T-helper 1 cell treated with Interleukin-12 subunit alpha and Interleukin-12 subunit beta and Interleukin-4 antibody, amounts not matched to agents 30 μg/mL and 1 μg/mL, for 36 hours (primary cell): Measurements from ENCODE around the gene THSD7B.

Experiments used
- H3K27ac Mint-ChIP-seq: one replicate; pipeline ENCODE4 v1.8.0; 2021; ENCODE audit warnings: mild to moderate bottlenecking, mixed read lengths
- H3K27me3 Mint-ChIP-seq: one replicate; pipeline ENCODE4 v1.8.0; 2021; ENCODE audit warnings: low read depth, mixed read lengths
- H3K36me3 Mint-ChIP-seq: one replicate; pipeline ENCODE4 v1.8.0; 2021; ENCODE audit warnings: low read depth, mixed read lengths
- H3K4me1 Mint-ChIP-seq: one replicate; pipeline ENCODE4 v1.8.0; 2021; ENCODE audit warnings: low read depth, mixed read lengths
- H3K4me3 Mint-ChIP-seq: one replicate; pipeline ENCODE4 v1.8.0; 2021; ENCODE audit warnings: mild to moderate bottlenecking, moderate library complexity, mixed read lengths
- H3K9me3 Mint-ChIP-seq: one replicate; pipeline ENCODE4 v1.8.0; 2021; ENCODE audit warnings: mixed read lengths

The THSD7B gene

DNA sequence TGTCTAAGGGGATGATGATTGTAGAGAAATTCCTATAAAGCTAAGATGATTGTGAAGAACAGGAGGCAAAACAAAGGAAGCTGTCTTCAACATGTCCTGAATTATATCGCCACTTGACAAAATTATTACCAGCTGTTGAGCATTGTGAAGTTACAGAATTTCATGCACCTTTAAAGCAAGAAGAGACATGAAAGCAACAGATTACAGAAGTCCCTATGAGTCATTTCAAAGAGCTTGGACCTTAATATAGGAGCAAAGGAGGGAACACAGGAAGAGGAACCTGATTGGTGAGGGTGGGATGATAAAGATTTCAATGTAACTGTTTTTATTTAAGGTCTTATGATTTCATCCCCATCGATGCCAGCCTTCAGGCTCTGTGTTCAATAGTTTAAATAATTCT is 672.0 kb downstream of the THSD7B start:
- no peak overlapping the region for H3K4me3 Mint-ChIP-seq
- H3K27ac Mint-ChIP-seq = no peak overlapping the region

DNA sequence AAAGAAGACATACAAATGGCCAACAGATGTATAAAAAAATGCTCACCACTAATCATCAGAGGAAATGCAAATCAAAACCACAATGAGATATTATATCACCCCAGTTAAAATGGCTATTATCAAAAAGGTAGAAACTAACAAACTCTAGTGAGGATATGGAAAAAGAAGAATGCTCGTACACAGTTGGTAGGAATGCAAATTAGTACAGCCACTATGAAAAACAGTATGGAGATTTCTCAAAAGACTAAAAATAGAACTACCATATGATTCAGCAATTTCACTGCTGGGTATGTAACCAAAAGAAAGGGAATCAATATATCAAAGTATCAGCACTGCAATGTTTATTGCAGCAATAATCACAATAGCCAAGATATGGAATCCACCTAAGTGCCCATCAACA is 679.6 kb downstream of the THSD7B start:
- H3K4me1 Mint-ChIP-seq = no peaks in the 10 kb centered on the region
- H3K27ac Mint-ChIP-seq = no peak overlapping the region
- no peaks in the 10 kb centered on the region for H3K9me3 Mint-ChIP-seq
- H3K36me3 Mint-ChIP-seq = no peaks in the 10 kb centered on the region
- no peaks in the 10 kb centered on the region for H3K27me3 Mint-ChIP-seq
- no peak overlapping the region for H3K4me3 Mint-ChIP-seq

More for the DNA sequence above, 672.0 kb downstream of the THSD7B start:
- Mint-ChIP-seq H3K9me3 (no peaks in the 10 kb centered on the region), H3K4me1 (no peaks in the 10 kb centered on the region), H3K27me3 (no peaks in the 10 kb centered on the region), H3K36me3 (no peaks in the 10 kb centered on the region)

DNA sequence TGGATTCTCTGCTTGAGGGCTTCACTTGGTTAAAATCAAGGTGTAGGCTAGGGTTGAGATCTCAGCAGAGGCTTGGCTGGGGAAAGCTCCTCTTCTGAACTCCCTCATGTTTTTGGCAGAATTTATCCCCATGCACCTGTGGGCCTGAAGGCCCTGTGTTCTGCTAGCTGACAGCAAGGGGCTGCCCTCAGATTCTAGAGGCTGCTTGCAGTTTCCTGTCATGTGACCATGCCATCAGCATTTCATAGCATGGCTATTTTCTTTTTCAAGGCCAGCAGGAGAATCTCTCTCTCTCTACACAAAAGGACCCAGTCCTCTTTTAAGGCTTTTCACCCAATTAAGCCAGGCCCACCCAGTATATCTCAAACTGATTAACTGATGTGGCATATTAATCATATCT is 684.1 kb downstream of the THSD7B start:
- no peak overlapping the region for H3K4me3 Mint-ChIP-seq
- no peak overlapping the region for H3K27ac Mint-ChIP-seq
- H3K9me3 Mint-ChIP-seq = no peaks in the 10 kb centered on the region
- H3K27me3 Mint-ChIP-seq = no peaks in the 10 kb centered on the region
- no peaks in the 10 kb centered on the region for H3K36me3 Mint-ChIP-seq
- no peaks in the 10 kb centered on the region for H3K4me1 Mint-ChIP-seq

DNA sequence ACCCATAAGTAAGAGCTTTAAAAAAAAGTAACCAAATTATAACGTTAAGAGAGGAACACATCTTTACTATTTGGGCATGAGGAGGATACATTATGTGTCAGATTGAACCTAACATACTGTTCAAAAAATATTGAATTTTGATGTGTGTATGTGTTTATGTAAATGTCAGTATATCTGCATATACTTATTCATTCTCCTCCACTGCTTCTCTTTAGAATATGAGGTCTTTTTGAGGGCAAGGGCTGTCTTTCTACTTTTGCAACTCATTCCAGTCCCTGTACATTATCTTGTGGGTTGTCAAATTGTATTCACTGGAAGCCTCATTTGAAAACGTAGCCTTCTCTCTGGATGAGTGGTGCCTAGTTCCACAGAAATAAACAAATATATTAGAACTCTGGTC is 689.5 kb downstream of the THSD7B start:
- H3K4me3 Mint-ChIP-seq = no peak overlapping the region

DNA sequence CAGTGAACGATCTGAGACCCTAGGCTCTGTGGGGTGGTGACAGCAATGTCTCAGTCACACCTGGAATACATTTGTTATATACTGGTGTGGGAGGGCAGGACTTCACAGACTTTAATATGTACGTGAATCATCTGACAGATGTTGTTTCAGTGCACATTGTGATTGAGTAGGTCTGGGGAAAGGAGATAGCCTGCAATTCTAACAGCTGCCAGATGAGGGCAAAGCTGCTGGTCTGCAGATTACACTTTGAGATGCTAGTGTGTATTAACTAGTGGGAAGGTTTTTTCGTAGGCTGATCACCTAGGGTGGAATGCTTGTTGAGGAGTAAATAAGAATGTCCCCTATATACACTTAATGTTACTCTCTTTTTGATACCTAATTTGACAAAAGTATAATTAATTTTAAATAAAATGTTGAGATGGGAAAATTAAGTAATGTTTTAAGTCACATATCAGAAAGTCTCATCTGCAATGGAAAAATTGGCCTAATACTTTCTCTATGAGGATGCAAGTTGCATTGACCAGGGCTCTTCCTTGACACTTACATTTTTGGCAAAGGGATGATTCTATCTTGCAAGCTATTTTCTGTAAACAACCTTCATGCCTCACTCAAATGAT is 702.0 kb downstream of the THSD7B start:
- Mint-ChIP-seq H3K27me3 (no peaks in the 10 kb centered on the region), H3K4me3 (no peak overlapping the region), H3K9me3 (no peaks in the 10 kb centered on the region), H3K4me1 (no peaks in the 10 kb centered on the region), H3K27ac (no peak overlapping the region), H3K36me3 (no peaks in the 10 kb centered on the region)

More for the DNA sequence above, 689.5 kb downstream of the THSD7B start:
- Mint-ChIP-seq H3K27me3 (no peaks in the 10 kb centered on the region), H3K4me1 (no peaks in the 10 kb centered on the region), H3K9me3 (no peaks in the 10 kb centered on the region), H3K27ac (no peak overlapping the region), H3K36me3 (no peaks in the 10 kb centered on the region)

DNA sequence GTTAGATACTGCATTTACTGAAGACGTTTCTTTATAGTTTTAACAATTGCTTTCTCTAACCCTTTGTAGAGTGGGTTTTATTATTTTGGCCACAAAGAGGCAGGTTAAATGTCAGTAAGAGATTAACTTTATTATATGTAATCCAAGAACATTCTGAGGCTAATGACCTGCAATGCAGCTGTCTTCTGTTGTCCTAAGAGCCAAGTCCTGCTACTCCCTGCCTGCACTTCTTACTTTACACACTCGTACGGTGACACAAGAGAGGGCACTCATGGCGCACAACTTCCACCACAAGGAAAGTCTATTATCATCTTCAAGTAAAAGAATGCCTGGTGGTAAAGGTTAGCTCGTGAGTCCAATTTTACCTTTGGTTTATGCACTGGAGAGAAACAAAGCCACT is 727.9 kb downstream of the THSD7B start:
- H3K4me3 Mint-ChIP-seq = no peak overlapping the region
- no peak overlapping the region for H3K27ac Mint-ChIP-seq
- no peaks in the 10 kb centered on the region for H3K36me3 Mint-ChIP-seq
- H3K27me3 Mint-ChIP-seq = no peaks in the 10 kb centered on the region
- no peaks in the 10 kb centered on the region for H3K4me1 Mint-ChIP-seq
- peaks cover 3% of the 10 kb centered on the region for H3K9me3 Mint-ChIP-seq

DNA sequence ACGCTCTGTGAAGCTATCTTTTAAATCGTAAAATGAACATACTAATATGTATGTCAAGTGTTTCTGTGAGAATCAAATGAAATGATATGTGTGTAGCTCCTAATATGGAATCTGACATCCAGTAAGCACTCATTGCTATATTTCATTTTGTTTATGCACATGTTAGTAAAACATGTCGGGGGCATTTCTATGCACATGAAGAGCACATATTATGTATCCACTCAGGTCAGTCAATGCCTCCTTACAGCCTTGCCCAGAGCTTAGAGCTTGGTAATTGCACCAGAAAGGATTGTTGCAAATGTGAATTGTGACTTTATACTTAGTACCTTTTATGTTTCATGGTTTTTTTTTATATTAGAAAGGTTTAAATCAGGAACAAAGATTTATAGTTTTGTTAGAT is 735.3 kb downstream of the THSD7B start:
- no peaks in the 10 kb centered on the region for H3K27me3 Mint-ChIP-seq
- H3K36me3 Mint-ChIP-seq = no peaks in the 10 kb centered on the region
- H3K27ac Mint-ChIP-seq = no peak overlapping the region
- H3K9me3 Mint-ChIP-seq = no peaks in the 10 kb centered on the region
- no peak overlapping the region for H3K4me3 Mint-ChIP-seq
- no peaks in the 10 kb centered on the region for H3K4me1 Mint-ChIP-seq

DNA sequence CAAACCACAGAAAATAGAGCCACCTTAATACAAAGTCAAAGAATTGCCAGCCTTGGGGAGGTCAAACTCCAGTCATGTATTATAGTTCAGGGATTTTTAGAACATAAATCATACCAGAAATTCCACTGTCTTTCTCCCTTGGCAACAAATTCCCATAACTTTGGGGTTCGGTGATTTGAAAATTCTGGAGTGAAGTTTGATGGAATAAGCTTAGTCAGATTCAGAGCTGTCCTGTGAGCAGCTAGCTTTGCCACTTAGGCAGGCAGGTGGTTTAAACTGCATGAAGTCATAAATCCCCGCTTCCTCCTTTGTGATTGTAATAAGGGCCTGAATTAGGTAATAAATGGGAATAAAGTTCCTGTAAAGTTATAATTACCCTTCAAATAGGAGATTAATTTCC is 741.9 kb downstream of the THSD7B start:
- Mint-ChIP-seq H3K27me3 (no peaks in the 10 kb centered on the region), H3K4me3 (no peak overlapping the region), H3K9me3 (no peaks in the 10 kb centered on the region), H3K4me1 (no peaks in the 10 kb centered on the region), H3K27ac (no peak overlapping the region), H3K36me3 (no peaks in the 10 kb centered on the region)

DNA sequence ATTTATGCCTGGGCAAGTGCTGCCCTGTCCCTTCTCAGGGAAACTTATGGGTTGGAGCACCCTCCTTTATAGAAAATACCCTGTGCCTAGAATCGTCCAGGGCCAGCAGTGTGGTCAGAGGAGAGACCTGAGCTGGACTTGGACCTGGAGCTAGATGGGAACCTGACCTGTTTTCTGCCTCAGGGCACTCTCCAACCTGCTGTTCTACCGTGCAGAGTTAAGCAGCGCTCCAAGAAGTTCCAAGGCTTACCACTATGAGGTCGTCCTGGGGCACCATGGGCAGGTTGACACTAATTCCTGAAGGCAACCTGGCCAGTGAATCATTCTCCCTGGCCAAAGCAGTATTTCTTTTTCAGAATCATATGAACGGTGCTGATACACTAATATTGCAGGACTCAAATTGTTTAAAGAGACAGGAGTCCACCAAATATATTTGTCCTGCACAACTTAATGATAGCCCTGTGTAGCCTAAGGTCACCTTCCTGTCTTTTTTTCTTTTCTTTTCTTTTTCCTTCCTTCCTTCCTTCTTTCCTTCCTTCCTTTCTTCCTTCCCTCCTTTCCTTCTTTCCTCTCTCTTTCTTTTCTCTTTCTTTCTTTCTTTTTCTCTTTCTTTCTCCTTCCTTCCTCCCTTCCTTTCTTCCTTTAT is 743.5 kb downstream of the THSD7B start:
- H3K9me3 Mint-ChIP-seq = no peaks in the 10 kb centered on the region
- H3K27me3 Mint-ChIP-seq = no peaks in the 10 kb centered on the region
- no peak overlapping the region for H3K4me3 Mint-ChIP-seq
- no peaks in the 10 kb centered on the region for H3K4me1 Mint-ChIP-seq
- H3K27ac Mint-ChIP-seq = no peak overlapping the region
- H3K36me3 Mint-ChIP-seq = no peaks in the 10 kb centered on the region

DNA sequence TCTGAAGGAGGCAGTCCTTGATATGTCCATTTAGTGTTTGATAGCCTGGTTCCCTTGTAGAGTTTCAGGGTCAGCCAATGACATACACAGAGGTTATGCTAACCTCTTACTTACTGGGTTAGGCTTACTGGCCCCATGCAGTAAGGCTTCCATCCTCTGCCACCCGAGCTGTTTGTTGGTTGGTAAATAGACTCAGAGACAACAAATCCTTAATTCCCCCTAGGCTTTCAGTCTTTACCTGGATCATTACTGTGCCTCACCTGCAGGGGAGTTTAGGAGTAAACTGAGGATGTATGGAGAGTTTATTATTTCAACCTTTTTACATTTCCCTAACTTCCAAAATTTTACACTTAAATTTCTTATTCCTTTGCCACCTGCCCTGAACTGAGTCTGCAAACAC is 746.2 kb downstream of the THSD7B start:
- no peaks in the 10 kb centered on the region for H3K9me3 Mint-ChIP-seq
- H3K4me1 Mint-ChIP-seq = no peaks in the 10 kb centered on the region
- no peaks in the 10 kb centered on the region for H3K27me3 Mint-ChIP-seq
- H3K4me3 Mint-ChIP-seq = no peak overlapping the region
- H3K27ac Mint-ChIP-seq = no peak overlapping the region
- H3K36me3 Mint-ChIP-seq = no peaks in the 10 kb centered on the region

DNA sequence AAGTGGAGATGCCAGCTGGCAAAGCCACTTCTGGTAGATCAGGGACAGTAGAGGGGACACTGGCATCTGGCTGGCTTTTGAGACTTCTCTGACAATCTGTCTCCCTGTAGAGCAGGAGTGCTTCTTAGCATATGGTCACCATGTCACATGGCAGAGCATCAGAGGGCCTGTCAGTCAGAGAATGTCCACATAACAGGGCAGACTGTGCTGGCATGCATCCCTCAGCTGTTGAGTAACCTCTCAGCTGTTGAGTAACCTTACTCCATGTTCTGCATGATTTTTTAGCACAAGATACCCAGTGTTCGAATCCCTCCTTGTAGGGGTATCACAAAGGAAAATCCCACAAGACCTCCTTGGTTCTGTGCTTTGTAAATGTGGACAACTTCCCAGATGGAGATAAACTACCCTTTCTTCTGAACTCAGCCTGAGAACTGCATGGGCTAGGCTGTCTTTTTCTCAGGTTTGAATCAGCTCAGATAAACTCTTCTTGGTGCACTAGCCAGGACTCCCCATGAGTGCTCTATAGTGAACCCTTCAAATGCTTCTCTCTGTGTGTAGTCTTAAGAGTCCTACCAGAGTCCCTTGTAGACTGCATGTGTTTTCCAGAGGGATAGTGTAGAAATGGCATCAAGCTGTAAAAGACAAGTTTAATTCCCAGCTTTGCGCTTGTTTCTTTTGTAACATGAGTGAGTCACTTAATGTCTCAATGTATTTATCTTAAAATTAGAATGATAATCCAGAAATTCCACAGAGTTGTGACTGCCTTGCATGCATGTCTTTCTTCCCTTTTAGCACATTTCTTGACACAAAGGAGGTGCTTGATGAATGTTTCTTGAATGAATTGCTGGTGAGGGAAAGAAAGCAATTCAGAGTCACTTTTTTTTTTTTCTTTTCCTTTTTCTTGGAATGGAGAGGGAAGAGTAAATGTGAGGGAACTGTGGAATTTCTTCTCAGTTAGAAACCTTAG is 756.6 kb downstream of the THSD7B start:
- H3K27ac Mint-ChIP-seq = no peak overlapping the region
- no peaks in the 10 kb centered on the region for H3K27me3 Mint-ChIP-seq
- H3K9me3 Mint-ChIP-seq = no peaks in the 10 kb centered on the region
- no peaks in the 10 kb centered on the region for H3K4me1 Mint-ChIP-seq
- H3K4me3 Mint-ChIP-seq = no peak overlapping the region
- H3K36me3 Mint-ChIP-seq = no peaks in the 10 kb centered on the region

DNA sequence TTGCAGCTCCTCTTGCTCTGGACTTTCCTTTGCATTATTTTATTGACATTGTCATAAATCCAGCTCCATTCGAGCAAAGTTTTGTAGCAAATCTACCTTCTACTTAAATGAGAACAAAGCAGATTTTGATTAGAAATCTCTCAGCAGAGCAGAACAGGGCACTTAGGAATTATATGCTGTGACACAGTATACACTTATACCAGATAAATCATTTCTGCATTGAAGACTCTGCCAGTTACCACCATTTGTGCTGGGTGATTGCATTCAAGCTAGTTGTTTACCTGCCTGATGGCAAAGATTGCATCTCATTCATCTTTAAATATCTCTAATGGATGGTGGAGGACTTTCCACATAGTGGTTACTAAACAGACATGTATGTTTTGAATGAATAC is 757.3 kb downstream of the THSD7B start:
- H3K27ac Mint-ChIP-seq = no peak overlapping the region
- no peaks in the 10 kb centered on the region for H3K36me3 Mint-ChIP-seq
- H3K4me1 Mint-ChIP-seq = no peaks in the 10 kb centered on the region
- H3K9me3 Mint-ChIP-seq = no peaks in the 10 kb centered on the region
- H3K27me3 Mint-ChIP-seq = no peaks in the 10 kb centered on the region
- H3K4me3 Mint-ChIP-seq = no peak overlapping the region

DNA sequence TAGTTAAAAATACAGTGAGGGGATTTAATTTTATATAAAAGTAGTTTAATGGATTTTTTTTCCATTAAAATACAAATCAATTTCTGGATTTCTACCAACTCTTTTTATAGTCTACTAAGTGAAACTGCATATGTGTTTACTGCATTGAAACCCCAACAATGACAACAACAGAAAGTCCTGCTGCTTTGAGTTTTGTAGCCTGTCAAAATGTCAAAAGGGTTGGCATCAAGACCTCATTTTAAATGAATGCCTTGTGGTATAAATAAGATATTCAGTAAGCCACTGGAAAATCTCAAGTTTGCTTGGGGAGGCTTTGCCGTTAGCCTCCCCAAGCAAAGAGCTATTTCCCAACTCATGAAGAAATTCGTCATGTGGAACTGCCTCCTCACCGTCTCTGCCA is 758.6 kb downstream of the THSD7B start:
- no peaks in the 10 kb centered on the region for H3K27me3 Mint-ChIP-seq
- H3K36me3 Mint-ChIP-seq = no peaks in the 10 kb centered on the region
- H3K4me1 Mint-ChIP-seq = no peaks in the 10 kb centered on the region
- H3K9me3 Mint-ChIP-seq = no peaks in the 10 kb centered on the region
- H3K27ac Mint-ChIP-seq = no peak overlapping the region
- H3K4me3 Mint-ChIP-seq = no peak overlapping the region

DNA sequence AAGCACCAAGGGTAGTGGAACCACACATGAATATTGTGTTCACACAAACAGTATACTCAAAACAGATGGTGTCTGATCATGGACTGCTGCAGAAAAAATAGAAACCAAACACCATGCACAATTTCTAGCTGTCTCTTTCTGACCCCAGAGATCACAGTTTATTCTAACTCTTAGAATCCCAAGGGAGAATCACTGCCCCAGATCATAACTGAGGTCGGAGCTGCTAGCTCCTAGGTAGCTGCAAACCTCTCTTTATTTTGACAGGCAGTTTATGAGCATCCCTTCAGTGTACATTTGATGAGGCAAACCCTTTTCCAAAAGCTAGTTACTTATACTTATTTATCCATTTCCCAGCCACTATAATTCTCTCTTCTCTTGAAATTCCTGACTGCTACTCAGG is 759.8 kb downstream of the THSD7B start:
- Mint-ChIP-seq H3K27ac (no peak overlapping the region), H3K4me1 (no peaks in the 10 kb centered on the region), H3K36me3 (no peaks in the 10 kb centered on the region), H3K9me3 (no peaks in the 10 kb centered on the region), H3K27me3 (no peaks in the 10 kb centered on the region), H3K4me3 (no peak overlapping the region)

DNA sequence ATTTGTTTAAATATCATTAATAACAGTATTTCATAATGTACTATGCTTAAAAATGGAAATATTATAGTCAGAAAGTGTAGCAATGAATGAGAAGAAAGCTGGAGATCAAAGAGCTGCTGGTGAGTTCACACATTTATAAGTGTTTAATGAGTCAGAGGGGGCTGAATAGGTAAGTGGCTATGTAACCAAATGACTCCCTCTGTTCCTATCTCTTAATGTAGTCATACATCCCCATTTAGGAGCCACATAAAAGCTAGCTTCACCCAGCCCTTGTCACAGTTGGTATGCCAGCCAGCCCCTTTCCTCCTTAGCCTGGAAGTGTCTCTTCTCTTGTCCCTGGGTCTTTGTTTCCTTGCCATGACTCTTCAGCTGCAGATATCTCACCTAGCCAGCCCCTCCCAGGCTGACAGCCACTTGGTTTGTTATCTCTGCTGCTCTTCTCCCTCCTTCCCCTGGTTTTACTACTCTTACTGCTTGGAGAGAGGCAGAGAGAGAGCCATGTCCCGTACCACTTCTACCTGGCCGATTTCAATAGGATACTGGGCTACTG is 760.4 kb downstream of the THSD7B start:
- no peaks in the 10 kb centered on the region for H3K36me3 Mint-ChIP-seq
- no peak overlapping the region for H3K27ac Mint-ChIP-seq
- no peaks in the 10 kb centered on the region for H3K27me3 Mint-ChIP-seq
- no peak overlapping the region for H3K4me3 Mint-ChIP-seq
- H3K4me1 Mint-ChIP-seq = no peaks in the 10 kb centered on the region
- no peaks in the 10 kb centered on the region for H3K9me3 Mint-ChIP-seq
